Hematopoietic multipotent progenitor cell treated with erythropoietin and hydrocortisone succinate and interleukin-3 and kit ligand, for 8 days (in vitro differentiated cells): Measurements from ENCODE around the gene HIP1R.

Experiments
- DNase-seq: peaks from one replicate; pipeline ENCODE4 v3.0.0-alpha.2; 2015

HIP1R gene

DNA sequence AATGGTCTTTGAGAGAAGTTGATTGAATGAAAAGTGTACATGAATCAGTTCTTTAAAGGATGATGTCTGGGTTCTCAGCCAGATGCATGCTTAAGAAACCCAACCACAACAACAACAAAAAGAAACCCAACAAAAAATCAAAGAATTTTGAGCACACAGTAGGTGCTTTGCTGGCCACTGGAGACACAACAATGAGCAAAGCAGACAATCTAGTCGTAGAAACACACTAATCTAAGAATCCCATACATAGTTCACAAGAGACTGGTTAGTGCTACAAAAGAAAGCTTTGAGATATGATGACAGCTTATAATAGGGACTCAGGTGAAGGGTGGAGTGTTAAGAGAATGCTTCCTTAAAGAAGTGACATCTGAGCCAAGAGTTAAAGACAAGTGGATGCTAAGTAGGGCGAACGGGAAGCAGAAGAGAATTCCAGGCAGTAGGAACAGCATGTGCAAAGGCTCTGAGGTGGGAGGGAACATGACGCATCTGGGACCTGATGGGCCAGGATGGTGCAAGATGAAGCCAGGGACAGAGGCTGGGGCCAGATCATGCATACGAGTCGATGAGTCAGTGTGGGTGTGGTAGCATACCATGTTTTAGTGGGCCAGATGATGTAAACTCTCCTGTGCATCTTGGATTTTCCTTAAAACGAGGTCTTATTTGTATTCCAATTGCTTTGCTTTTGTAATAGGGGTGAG, 4.6 kb upstream of the HIP1R start:
- peak; percentile 18 for DNase-seq

DNA sequence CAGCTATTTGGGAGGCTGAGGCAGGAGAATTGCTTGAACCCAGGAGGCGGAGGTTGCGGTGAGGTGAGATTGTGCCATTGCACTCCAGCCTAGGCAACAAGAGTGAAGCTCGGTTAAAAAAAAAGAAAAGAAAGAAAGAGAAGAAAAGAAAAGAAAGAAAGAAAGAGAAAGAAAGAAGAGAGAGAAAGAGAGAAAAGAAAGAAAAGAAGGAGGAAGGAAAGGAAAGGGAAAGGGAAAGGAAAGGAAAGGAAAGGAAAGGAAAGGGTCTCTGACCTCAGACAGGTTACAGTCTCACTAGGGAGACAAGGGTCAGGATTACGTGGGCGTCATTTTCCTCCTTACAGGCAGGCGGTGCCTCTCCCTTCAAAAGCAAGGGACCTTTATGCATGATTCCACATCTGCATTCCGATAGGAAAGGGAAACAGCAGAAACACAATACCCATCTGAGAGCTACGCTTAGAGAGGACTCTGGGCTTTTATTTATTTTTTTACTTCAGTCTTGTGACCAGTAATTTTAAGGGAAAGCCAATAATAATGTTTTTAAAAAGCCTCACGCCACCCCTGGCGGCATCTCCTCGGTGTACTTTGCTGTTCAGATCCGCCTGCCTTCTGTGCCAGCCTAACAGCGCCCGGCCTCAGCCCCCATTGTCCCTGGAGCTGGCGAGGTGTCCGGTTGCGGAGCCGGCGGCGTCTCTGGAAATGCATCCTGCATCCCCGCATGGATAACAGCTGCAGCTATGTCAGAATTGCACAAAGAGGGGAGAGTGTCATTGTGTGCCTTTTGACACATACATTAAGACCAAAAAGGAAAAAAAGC, 945 bp upstream of the HIP1R start:
- peak; percentile 31 for DNase-seq

DNA sequence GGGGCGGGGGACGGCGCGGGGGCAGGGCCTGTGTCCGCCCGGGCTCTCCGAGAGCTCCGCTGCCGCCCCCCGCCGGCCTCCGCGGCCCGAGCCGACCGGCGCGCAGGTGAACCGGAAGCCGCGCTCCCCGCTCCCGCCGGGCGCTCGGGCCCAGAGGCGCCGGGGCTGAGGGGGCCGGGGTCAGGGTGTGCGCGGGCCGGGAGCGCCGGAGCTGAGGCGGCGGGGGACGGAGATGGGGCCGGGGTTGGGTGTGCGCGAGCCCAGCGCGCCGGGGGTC, 431 bp downstream of the HIP1R start:
- no peak for DNase-seq

DNA sequence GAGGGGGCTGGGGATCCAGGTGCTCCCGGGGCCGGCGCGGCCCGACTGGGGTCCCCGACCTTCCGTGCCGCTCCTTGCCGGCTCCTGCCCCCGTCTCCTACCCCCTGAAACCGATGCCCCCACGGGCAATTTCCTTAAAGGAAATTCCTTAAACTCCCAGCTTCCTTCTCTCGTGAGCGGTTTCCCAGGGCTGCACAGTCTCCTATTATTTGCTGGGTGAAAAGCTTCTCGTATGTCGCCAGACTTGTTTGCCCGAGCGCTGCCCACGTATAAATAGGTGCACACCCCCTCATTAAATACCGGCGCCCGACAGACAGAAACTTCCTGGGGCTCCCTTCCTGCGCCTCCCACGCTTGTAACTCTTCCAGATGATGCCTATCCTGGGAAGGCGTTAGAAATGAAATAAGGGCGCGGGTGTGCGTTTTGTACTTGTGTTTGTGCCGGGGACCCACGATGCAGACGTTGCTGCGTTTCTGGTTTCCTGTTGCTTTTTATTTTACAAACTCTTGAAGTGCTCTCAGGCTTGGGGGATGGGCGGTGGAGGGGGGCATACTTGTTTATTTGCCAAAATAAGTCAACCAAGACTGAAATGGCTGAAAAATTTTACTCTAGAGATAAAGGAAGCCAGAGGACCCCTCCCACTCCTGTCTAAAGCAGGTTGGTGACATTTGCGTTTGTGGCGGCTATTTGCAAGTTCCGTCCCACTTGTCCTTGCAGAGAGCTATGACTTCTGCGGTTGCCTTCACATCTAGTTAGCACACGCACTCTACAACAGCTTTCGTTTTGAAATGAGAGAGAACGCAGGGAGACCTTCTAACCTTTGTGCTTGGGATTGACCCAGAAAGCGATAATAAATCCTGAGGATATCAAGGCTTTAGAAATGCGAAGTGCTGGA, 1.0 kb downstream of the HIP1R start:
- DNase-seq: peak; percentile 47

DNA sequence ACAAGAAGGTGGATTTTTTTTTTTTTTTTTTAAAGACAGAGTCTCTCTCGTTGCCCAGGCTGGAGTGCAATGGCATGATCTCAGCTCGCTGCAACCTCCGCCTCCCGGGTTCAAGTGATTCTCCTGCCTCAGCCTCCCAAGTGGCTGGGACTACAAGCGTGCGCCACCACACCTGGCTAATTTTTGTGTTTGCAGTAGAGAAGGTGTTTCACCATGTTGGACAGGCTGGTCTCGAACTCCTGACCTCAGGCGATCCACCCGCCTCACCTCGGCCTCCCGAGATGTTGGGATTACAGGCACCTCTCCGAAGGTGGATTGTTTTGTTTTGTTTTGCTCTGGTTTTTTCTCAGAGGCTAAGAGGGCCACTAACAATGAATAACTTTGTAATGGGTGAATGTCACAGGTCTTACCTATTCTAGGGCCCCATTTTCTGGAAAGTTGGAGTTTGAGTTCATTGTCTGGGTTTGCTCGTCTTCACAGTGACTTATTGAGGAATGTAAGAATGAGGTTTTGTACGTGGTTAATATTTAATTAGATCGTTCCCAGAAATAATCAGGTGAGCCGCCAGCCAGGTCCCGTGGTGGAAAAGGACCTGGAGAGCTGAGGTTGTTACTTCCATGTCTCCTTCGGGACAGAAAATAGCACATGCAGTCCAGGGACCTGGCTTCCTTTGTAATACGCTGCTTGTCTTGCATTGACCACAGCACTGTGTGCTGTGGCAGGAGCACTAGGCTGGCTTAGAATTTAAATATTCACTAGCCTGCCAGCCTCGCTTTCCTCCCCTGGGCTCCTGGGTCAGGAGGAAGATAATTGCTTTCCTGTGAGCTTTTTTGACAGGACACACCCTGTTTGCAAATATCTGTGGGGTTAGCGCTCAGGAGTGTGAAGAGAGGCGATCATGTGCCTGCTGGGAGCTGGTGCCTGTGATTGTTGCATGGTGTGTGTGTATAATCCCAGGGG, 2.3 kb downstream of the HIP1R start:
- no peak for DNase-seq

DNA sequence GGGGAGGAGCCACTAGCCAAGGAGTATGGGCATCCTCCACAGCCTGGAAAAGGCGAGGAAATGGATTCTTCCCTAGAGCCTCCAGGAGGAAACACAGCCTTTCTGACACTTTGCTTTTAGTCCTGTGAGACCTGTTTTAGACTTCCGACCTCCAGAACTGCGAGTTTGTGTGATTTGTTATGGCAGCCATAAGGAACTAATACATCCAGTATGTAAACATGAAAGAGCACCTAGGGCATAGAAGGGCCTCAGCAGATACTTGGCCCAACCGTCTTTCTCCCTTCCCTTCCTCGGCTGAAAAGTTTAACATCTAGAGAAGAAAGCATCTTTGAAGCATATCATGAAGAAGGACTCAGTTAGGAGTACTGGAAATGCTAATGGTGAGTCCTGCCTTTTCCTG, 3.6 kb downstream of the HIP1R start:
- DNase-seq: no peak

DNA sequence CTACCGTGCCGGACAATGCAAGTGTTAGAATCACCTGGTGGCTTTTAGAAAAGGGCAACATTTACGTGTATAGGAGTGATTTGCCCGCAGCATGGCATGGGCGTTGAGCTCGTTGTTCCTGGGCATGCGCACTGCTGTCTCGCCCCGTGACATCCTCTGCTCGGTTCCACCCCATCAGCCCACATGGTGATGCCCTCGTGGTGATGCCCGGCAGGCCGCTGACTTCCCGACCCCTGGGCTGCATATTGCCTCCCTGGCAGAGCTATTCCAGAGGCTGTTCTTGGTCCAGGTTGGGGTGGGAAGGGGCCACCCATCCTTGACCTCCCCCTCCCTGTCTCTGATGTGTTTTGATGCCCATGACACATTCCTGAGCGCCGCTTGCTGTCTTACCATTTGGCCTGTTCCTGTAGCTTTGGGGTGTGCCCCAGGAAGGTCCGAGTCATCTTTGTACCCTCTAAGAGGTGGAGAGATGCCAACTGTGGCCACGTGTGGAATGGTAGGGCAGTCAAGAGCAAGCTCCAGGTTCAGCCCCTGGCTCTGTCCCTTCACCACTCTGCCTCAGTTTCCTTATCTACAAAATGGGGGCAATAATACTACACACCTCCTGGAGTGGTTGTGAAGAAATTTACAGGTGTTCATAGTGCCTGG, 4.8 kb downstream of the HIP1R start:
- peak; percentile 44 for DNase-seq

DNA sequence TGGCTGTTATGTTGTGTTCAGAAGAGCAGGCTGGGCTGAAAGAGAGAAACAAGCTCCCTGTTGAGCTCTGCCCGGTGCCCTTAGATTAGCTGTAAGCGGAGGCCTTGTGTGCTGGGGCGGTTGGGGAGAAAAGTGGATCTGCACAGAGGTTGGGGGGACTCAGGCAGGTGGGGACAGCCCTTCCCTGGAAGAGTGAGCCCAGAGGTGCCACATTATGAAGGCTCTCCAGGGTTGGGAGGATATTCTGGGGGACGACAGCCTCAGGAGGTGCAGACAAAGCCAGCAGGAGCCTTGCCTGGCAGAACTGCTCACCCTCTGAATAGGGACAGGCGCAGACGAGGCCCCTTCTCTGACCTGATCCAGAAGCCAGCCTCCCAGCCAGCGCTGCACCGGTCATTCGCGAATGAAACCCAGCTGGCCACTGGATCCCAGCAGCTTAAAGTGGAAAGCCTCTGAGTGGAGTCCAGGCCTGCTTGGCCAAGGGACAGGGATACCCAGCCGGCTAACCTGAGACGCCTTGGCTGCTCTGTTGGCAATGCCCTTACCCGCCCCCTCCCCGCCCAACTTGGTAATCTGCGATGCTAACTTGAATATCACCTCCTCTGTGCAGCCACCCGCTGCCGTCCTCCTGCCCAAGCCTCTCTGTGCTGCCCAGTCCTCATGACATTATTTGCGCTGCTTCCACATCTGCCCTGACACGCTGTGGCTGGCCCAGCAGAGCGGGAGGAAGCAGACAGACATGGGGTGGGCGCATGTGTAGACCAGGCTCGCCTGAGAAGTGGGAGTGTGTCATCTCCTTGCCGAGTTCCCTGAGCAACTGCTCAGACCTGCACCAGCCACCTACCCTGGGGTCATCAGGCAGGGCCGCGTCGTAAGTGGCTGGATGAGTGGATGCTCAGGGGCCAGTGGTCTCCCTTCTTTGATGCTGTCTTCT, 5.6 kb downstream of the HIP1R start:
- no peak for DNase-seq

DNA sequence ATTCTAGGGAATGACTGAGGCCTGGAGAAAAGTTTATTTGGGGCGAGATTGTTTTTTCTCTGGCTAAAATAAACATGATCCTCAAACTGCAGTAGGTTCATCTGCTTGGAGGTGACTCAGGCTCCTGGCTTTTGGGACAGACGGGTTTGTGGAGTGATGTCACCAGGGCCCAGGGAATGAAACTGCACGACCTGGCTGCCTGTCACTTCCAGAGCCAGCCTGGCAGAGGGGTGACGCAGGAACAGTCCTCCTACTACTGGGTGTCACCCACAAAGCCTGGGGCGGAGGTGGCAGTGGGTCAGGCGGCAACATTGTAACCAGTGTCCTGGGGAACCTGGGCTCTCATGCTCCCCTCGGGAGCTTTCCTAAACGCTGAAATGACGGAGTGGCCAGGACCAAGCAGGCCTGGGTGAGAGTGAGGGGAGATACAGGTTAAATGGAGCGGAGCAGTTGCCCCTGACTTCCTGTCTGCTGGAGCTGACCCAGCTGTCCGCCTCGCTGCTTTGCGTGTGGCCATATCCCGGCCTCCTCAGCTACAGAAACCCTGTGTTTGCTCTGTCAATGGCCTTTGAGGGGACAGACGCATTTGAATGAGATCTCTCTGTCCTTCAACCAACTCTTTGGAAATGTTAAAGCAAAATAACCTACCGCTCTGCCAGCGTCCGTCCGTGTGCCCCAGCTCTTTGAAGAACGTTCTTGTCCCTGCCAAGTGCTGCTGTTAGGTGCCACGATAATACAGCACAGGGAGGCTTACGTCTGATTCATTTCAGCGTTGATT, 6.5 kb downstream of the HIP1R start:
- no peak for DNase-seq

DNA sequence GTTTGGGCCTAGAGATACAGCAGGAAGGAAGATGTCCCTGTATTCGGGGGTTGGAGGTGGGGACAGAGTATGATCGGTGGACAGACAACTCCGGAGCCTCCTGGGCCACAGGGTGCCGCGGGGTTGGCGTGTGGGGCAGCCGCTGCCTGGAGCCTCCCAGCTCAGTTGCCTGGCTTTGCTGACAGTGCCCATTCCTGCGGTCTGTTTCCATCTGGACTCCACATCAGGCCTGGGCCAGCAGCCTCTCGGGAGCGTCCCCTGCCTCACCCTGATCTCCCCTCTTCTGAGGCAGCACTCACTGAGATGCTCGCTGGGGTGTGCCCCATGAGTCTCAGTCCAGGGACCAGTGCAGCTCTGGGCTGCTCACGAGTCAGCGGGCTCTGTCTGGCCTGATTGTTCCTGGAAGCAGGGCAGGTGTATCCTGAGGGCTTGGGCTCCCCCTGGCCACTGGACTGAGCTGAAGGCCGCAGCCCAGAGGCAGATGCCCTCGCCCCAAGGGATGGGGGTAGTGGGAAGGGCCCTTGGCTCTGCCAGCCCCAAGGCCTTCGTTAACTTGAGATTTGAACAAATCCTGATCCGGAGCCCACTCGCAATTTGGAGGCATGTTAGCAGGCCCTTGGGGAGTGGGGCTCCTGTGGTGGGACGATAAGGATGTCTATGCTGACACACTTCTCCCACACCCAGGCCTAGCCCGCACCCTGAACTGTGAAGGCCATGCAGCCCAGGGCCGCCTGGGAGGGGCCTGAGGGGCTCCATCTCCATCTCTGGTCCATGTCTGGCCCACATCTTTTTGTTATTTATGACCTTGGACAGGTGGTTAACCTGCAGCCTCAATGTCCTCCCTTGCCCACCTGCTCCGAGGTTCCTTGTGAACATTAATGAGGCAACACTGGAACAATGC, 7.5 kb downstream of the HIP1R start:
- no peak for DNase-seq

DNA sequence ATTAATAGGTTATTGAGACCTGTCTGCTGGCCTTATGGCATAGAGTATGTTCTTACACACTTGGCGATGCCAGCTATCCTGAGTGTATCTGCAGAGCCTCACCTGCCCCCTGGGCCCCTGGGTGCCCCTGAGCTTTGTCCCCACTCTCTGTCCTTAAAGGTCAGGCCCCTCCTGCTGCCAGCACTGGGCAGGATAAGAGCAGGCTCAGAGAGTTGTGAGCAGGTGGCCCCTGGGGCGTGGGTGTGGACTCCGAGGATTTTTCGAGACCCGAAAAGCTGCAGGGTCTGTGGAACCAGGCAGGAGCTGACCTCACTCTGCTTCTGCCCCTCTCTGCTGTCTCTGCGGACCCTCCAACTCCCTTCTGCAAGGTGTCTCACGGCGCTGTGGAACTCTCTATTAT, 8.2 kb downstream of the HIP1R start:
- DNase-seq: no peak

DNA sequence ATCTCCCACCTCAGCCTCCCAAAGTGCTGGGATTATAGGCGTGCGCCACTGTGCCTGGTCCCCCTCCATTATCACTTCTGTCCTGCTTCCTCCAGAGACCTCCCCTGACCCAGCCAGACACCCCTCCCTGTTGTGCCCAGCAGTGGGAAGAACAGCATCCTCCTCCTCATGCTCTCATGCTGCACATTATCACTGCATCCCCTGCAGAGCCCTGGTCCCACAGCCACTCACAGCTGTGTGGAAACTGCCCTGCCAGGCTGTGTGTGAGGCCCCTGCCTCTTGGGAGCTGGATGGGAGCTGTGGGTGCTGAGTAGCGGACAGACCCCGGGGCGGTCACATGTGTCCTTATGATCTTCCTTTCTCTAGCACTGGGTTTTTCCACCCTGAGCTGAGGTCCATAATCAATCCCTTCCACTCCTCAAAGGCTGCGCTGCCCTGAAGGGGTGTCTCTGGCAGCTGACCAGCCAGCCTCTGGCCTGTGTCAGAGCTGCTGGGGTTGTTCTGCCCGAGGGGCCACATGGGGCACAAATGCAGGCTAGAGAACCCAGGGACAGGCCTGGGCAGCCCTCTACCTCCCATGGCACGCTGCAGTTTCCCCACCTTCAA, 9.2 kb downstream of the HIP1R start:
- no peak for DNase-seq

DNA sequence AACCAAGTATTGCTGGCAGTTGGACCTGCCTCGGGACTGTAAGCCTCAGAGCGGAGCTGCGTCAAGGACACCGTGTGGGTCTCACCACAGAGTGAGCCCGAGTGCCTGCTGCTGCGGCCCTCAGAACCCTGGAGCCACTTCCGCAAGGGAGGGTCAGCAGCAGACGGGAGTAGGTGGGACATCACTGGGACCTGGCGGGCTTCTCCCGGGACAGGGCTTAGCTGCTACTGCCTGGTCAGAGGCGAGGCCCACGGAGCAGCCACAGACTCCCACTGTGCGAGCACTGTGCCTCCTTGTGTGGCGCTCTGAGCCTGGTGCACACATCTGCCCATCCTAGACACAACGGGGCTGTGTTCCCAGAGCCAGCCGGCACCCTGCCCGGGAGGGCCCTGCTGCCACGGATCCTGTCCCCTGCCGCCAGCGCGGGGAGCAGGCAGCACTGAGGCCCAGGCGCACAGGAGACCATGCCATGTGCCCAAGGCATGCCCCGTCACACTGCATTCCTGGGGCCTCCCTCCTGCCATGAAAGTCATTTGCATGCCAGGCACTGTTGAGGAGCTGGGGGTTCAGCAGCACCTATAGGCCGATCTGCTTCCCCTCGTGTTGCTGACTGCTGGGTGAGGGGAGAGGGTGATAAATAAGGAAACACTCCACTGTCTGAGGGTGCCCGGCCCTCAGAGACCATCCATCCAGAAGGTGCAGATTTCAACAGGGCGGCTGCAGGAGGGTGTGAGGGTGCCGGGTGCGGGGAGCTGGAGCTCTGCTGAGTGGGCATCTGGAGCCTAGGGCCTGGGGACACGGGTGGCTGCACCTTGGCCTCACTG, 10.0 kb downstream of the HIP1R start:
- no peak for DNase-seq

DNA sequence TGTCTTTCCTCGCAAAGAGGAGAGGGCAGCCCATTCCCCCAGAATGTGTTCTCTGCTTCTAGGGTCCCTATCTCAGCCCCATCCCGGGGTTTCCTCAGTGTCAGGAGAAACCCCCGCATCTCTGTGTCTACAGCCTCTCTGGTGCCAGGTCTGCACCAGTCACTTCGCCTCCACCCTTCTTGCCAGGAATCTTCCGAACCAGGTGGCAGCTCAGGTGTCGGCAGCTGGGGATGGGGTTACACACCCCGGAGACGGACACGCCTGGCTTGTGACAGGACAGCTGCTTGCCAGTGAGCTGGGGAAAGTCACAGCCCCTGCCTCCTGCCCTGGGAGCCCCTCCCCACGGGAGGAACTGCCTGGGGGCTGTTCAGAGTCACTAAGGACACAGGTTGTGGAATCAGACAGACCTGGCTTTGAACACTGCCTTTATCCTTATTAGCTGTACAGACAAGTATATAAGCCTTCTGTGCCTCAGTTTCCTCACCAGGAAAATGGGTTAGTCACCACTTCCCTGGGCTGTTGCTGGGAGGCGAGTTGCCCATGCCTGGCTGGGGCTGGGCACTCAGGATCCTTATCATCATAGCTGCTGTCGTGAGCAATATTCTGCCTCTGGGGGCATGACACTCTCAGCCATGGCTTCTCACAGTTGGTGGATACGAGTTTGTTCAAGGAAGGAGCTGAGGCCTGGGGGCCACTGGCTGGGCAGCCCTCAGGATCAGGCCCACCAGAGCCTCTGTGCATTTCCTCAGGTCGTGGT, 10.8 kb downstream of the HIP1R start:
- DNase-seq: no peak

DNA sequence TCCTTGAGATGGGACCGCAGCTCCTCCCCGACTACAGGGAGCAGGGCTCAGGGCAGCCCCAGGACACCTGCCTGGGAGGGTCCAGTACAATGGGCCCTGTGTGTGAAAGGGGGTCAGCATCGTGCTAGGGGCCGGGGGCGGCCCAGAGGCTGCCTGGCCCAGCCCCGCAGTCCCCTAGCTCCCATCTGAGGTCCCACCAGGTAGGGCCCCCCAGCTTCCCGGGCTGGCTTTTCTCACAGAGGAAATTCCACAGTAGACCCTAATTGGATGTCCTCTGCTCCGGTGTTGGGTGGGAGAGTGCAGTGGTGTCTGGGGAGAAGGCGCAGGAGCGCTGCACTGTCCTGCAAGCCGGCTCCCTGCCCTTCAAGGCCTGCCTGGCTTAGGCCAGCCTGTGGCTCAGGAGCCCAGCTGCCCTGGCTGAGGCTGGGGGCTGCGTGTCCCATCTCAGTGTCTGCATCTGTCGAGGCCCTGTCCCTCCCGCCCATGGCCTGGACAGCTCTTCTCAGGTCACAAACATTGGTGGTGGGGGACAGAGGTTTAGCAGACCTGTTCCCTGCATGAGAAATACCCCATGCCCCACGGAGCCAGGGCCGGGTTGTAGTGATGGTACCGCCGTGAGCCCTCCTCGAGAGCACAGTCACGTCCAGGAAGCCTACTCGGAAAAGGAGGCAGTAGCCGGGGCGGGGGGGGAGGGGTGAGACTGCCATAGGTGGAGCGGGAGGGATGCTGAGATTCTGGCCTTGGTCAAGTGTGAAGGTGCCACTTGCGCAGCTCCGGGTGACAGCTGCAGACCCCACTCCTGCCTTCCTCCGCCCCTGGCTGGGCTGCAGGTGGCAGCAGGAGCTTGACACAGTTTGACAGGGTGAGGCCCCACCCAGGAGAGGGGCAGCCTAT, 11.6 kb downstream of the HIP1R start:
- no peak for DNase-seq

DNA sequence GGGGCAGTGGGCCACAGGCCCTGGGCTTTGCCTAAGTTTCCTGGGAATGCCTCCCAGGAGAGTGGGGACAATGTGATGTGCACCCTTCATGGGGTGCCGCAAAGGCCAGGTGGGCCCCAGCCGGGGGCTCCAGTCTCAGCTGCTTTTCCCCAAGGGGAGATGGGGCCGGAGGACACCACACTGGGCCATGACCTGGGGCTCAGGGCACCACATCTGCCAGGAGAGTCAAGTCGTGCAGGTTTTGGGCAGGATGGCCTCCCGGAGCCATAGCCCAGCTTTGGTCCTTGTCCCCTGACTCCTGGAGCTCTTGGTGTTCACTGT, 12.2 kb downstream of the HIP1R start:
- DNase-seq: no peak
